ENCODE data around the gene FAM193A.

- TF ChIP-seq CTCF (IDR thresholded peaks at IDR 0.05) (no peak), POLR2AphosphoS5 (IDR thresholded peaks at IDR 0.05) (no peak), EP300 (IDR thresholded peaks at IDR 0.05; ENCODE audit: low read depth) (no peak)
Observed at GRCh38 chr4:2689114-2689513, 152.7 kb downstream of the FAM193A start.

Measured in transverse colon (tissue), 4 donors.